Activated T-helper 9 cell treated with anti-CD3 and anti-CD28 coated beads, Interleukin-2, amount 50 U/mL, for 16 hours (primary cell): ENCODE results near the gene LHFPL6.

Experiments used
- DNase-seq: peaks from one replicate; pipeline ENCODE4 v3.0.0-alpha.2; 2020; ENCODE audit warnings: low read depth

The LHFPL6 gene

GRCh38 chr13:39410964-39411363 is 192.0 kb downstream of the LHFPL6 start:
- no peak for DNase-seq

GRCh38 chr13:39410096-39410901 is 192.7 kb downstream of the LHFPL6 start:
- no peak for DNase-seq

DNA sequence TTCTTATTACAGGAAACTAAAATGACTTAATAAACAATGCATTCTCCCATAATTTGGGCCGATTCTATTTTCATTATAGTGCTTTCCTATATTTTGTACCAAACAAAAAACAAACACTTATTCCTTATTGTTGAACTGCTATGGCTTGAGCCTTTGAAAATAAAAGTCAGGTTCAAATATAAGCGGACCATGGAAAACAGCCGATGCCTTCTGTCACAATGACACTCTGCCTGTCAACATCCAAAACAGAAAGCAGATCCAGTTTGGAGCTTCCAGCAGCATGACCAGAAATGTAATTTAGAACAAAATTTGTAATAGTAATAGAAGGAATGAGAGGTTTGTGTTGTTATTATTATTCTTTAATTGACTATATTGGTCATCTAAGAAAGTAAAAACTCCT is 194.5 kb downstream of the LHFPL6 start:
- DNase-seq, result no peak

- no peak for DNase-seq
These were observed 195.2 kb downstream of the LHFPL6 start for GRCh38 chr13:39407786-39408185.

DNA sequence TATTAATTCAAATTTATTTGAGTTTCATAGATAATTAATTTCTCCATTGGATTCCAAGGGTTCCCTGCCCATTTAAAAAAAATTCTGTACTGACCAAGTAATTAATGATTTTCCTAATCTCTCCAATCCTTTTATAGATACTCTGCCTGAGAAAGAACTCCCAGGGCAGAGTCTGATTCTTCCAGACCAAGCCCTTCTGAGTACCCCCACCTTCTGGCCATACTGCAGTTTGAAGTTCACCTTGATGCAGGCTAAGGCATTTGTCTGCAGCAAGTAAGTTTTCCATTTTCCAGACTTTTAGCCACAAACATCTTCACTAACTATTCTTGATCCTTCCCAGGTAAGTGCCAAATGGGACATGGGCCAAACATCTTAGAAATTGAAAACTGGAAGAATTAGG is 195.9 kb downstream of the LHFPL6 start:
- no peak for DNase-seq

GRCh38 chr13:39406688-39407087 is 196.3 kb downstream of the LHFPL6 start:
- no peak for DNase-seq

DNA sequence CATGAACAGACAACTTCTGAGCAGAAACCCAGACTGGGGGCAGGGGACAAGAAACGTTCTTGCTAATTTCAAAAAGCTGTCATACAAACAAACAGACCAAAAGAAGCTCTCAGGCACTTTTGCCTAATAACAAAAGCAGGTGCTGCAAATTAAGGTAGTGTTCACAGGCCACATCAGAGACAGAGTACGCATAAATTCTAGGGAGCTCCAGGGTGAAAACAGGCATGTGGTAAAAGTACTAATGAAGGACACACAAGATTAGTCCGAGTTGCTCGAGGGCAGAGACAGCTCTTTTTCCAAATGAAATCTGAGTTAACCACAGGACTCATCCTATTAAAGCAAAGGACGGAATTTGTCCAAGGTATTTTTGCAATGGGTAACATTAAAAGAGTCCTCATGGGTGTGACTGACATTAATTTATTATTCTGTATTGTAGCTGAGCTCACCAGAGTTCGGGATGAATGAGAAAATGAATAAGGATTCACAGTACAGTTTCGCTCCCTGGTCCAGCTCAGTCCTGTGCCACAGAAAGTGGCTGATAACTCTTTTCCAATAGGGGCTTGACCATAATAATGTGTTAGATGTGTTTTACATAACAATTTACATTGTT is 197.3 kb downstream of the LHFPL6 start:
- DNase-seq, result no peak

DNA sequence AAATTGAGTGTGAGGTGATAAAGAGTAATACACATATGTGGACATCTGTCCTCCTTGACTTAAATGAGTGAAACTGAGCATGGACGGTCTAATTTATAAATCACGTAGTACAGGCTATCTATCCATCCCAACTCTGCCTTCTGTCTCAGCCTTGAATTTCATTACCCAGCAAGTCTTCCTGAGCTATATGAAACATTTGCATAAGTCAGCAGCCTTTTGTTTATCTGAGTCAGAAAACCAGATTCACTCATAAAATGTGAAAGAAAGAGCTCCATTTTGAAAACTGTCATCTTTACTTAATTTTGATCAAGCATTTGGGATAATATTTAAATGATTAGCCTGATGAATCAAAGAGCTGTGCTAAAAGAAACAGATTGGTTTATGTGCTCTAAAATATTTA is 197.9 kb downstream of the LHFPL6 start:
- no peak for DNase-seq

DNA sequence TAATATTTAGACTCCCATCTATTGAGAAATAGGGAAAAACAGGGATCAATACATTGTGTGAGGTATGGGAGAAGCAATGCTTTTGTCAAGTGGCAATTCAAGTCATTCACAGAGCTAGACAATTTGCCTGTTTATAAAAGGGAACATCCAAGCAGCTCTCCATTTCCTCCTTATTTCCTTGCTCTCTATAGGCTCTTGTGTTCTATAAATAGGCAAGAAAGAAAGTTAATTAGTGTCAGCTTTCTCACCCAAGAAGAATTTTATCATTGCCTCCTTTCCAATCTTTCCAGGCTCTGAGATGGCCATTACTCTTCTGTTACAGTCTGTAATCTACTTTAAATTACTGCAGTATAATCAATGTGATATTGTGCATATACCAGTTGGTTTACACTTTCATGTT is 199.9 kb downstream of the LHFPL6 start:
- DNase-seq, result no peak

DNA sequence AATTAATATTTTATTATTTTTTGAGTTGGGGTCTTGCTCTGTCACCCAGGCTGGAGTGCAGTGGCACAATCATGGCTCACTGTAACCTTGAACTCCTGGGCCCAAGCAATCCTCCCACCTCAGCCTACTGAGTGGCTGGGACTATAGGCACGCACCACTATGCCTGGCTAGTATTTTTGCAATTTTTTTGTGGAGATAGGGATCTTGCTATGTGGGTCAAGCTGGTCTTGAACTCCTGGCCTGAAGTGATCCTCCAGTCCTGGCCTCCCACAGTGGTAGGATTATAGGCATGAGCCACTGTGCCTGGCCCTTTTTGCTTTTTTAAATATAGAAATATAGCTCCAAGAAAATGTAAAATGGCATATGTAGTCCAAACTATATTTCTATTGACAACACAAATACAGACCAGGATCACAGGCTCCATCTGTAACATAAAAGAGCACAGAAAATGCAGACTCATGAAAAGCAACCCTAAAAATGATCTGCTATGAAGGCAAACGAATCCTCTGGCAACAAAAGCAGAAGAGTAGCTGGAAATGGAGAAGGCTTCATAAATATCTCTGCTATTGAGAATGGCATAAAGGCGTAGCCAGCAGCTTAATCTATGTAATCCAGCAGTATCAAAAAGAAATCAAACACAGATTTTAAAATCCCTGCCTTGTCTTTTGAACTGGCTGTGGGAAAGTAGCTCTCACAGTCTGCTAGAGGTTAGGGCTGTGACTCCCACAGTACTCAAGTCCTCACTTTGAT is 200.6 kb downstream of the LHFPL6 start:
- no peak for DNase-seq

GRCh38 chr13:39401756-39402155 is 201.2 kb downstream of the LHFPL6 start:
- no peak for DNase-seq

DNA sequence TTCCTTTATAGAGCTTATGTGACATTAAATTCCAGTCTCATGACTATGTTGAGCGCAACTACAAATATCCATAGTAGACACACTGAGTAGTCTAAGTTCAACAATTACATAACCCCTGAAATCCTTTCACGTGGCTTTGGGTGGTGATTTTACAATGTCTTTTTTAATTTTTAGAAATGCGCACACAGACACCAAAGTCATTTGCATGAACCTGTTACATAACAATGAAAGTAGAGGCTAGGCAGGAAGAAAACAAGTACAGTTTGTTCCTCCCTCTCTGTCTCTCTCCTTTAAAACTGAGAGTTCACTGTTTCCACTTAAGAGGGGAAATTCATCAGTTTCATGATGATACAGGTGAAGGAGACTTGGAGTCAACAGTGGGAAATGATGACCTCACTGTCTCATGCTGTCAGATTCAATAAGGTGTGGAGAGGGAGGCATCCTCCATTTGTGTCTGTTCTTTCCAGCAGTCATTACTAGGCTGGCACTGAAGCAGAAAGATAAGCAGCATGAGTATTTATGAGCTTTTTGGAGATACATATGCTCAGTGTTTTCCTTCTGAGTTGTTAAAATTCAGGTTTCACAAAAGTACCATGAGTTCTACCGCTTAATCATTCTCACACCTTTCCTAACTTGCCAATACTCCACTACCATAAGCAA is 201.8 kb downstream of the LHFPL6 start:
- no peak for DNase-seq

- no peak for DNase-seq
These were observed 203.9 kb downstream of the LHFPL6 start for GRCh38 chr13:39399102-39399501.

- no peak for DNase-seq
These were observed 205.1 kb downstream of the LHFPL6 start for GRCh38 chr13:39397896-39398265.

DNA sequence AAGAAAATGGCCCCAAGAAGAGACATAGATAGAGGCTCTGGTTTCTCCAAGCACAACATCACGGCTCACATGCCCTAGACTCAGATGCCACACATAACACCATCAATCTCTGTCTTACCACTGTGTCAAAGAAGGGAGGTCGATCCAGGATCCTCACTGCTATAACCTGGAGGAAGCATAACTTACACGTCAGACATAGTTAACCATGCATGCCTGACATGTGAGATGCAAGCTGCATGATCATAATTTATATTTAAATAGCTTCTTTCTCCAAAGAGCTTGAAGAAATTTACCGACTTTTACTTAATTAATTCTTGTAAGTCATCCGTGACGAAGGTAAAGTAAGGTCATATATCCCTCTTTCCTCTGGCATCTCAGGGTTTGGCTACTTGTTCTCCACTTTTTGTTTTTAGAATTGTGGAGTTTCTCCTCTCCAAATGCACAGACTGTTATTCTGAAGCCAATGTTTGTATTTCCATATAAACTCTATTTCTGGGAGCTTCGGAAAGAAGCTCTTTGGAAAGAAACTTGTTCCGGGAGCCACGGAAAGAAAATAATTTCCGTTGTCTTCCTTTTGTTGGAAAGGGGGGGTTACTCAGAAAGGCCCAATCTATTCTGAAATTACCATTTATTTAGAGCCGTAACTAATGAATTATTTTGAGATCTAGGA is 205.6 kb downstream of the LHFPL6 start:
- DNase-seq, result no peak

GRCh38 chr13:39394796-39395678 is 208.0 kb downstream of the LHFPL6 start:
- no peak for DNase-seq

DNA sequence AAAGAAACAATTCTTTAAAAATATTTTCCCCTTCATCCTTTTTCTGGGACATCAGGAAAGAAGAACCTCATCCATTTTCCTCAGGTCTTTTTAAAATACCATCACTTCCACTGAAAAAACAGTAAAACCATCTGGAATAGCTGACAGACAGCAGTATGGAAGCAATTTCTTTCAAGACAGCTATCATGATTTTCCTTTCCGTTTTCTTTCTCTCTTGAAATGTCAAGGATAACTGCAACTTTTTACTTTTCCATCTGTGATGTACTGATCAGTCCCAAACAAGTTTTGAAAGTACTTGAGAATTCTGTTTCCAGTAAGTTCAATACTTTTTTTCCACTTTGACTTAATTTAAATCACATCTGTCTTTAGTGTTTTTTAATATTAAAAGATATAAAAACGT is 211.2 kb downstream of the LHFPL6 start:
- DNase-seq, result no peak

- no peak for DNase-seq
These were observed 214.0 kb downstream of the LHFPL6 start for GRCh38 chr13:39389013-39389412.

GRCh38 chr13:39385621-39386231 is 217.3 kb downstream of the LHFPL6 start:
- no peak for DNase-seq

DNA sequence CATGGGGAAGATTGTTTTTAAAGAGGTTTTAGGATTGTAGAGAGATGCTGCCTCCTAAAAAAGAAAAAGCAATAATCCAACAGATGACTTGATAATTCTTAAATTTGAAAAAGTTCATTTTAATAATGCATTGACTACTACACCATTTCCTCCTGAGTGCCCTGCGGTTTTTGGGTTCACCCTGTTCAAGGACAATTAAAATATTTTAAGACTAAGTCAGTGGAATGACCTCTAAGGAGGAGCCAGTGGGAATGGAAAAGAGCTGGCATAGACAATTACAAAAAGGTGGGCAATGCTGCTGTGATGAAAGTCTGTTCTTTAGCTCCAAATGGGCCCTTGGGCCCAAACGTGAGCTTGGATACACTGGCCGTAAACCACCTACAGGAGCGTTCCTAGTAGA is 217.8 kb downstream of the LHFPL6 start:
- no peak for DNase-seq

DNA sequence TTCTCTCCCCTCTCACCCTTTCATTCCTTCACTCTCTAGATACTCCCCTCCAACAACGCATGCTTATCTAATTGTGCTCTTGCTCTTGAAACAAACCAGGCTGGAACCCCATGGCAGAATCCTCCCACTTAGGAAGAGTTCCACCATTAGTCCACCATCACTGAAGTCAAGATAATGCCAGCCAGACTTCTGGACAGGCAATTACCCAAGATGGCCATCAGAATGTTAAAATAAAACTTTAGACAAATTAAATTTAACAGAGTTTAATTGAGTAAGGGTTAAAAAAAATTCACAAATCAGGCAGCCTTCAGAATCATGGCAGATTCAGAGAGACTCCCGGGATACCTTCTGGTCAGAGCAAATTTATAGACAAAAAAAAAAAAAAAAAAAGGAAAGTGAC is 221.5 kb downstream of the LHFPL6 start:
- DNase-seq, result no peak
